GM12874 (cell line): ENCODE results near the gene RBM19.

ENCODE experiments used
- CTCF ChIP-seq: IDR thresholded peaks from 2 replicates; pipeline ENCODE4 v1.5.1; 2011; ENCODE audit warnings: low read depth, mild to moderate bottlenecking, control low read depth, low read length, moderate library complexity; ENCODE audit not compliant: insufficient read depth

RBM19 gene

DNA sequence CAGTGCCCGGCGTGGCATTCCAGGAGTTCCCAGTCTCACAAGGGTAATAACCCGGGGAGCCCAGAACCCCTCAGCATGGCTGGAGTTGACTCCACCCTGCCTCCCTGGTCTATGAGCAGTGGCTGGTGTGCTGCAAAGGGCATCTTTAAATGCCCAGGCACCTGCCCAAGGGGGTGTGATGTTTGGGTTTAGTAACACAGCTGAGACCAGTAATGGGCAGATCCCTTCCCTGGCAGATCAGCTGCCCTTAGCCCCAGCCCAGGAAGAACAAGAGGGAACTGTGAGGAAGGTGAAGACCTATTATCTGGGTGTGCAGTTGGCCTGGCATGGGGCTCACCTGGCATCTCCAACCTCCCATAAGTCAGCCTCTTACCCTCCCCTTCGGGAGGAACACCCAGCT is 35.9 kb downstream of the RBM19 start:
- TF ChIP-seq CTCF, result no peak

DNA sequence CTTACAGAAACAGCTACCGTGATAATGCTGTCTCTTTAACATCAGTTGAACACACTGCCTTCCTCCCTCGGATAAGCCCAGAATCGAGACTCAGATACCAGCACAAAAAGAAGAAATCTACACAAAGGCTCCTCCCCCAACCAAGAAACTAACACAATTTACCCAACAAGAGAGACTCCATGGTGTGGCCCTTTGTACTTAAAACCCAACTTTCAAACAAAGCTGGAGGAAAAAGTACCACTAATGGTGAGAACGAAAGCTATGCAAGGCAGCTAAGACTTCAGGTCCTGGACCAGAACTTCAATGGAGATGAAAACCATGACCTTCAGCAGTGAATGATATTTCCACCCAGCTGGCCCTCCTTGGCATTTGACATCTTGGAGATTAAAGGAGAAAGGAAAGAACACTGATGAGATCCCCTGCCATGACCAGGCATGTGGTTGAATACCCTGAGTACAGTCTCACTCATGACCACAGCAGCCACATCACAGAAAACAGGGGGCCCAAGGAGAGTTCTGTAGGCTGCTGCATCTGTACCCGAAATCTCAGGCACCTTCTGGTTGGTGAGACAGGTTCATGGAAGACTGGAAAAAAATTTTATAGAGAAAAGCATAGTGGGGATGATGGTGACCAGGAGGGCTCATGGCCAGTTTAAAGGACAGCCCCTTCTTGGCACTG is 36.7 kb downstream of the RBM19 start:
- TF ChIP-seq CTCF, result no peak

DNA sequence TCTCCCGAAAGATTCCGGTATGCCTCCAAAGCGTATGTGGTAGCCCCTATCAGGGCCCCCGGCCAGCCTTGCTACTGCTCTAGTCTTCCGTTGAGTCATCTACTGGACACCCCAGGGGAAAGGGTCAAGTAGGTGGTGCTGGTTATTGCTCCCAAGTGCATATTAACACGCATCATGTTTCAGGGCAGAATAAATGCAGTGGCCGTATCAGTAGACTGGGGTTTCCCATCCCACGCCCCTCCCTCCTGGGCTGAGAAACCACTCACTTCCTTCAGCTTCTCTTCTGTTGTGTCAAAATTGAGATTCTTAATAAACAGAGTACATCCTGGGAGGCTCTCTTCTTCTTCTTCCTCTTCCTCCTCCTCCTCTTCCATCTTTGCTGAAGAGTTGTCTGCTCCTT is 39.3 kb downstream of the RBM19 start:
- TF ChIP-seq CTCF, result no peak

- no peak for TF ChIP-seq CTCF
These were observed 41.8 kb downstream of the RBM19 start for GRCh38 chr12:113924341-113924740.

GRCh38 chr12:113923251-113923650 is 42.9 kb downstream of the RBM19 start:
- no peak for TF ChIP-seq CTCF

- TF ChIP-seq CTCF, result no peak
These were observed 44.7 kb downstream of the RBM19 start for GRCh38 chr12:113921430-113921829.

- TF ChIP-seq CTCF, result no peak
These were observed 46.3 kb downstream of the RBM19 start for GRCh38 chr12:113919791-113920190.

DNA sequence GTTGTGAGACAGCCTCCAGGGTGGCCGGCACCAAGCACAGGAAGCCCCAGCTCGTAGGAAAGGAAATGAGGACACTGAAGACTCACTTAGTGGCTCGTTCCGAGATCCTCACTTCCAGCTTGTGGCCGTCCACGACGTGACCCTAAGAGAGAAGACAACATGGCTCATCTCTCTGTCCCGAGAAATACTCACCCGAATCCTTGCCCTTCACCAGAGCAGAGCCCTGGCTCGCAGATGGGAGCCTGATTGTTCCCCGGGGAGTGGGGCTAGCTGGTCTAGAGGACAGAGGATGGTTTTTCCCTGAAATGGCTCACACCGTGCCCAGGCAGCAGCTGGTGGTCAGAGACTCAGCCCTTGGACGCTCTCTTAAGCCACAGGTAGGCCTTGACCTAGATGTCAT is 47.8 kb downstream of the RBM19 start:
- TF ChIP-seq CTCF, result no peak
